DOHH2 (cell line): ENCODE measurements around the gene MAPK8IP2.

Experiments used
- H3F3A ChIP-seq: fragments of 200-600 bp; sonication (generic), shearing (Covaris generic); 2 replicates; pipeline ENCODE4 v1.6.0; 2016; ENCODE audit warnings: antibody characterized with exemption, mild to moderate bottlenecking; ENCODE audit not compliant: control insufficient read depth, insufficient read depth
- H3K27ac ChIP-seq: fragments of 200-600 bp; sonication (generic); 2 replicates; pipeline ENCODE4 v1.5.1; 2014; ENCODE audit warnings: low read depth, mild to moderate bottlenecking, low read length, moderate library complexity
- H3K27me3 ChIP-seq: fragments of 200-600 bp; sonication (generic); 2 replicates; pipeline ENCODE4 v1.6.1; 2014; ENCODE audit warnings: mild to moderate bottlenecking, low read length, mixed read lengths; ENCODE audit not compliant: control insufficient read depth
- H3K36me3 ChIP-seq: fragments of 200-600 bp; sonication (generic); 2 replicates; pipeline ENCODE4 v1.6.1; 2014; ENCODE audit warnings: mild to moderate bottlenecking, low read length, moderate library complexity, mixed read lengths; ENCODE audit not compliant: control insufficient read depth
- H3K4me1 ChIP-seq: fragments of 200-600 bp; sonication (generic); 2 replicates; pipeline ENCODE4 v1.6.1; 2014; ENCODE audit warnings: mild to moderate bottlenecking, low read length, mixed read lengths; ENCODE audit not compliant: control insufficient read depth
- H3K4me2 ChIP-seq: fragments of 200-600 bp; sonication (generic); 2 replicates; pipeline ENCODE4 v1.6.0; 2014; ENCODE audit warnings: mild to moderate bottlenecking, low read length, moderate library complexity
- H3K4me3 ChIP-seq: fragments of 200-600 bp; sonication (generic); 2 replicates; pipeline ENCODE4 v1.5.1; 2014; ENCODE audit warnings: mild to moderate bottlenecking, low read length, mixed read lengths
- H3K79me2 ChIP-seq: fragments of 200-600 bp; sonication (generic); 2 replicates; pipeline ENCODE4 v1.6.1; 2014; ENCODE audit warnings: mild to moderate bottlenecking, low read length, mixed read lengths; ENCODE audit not compliant: control insufficient read depth
- H3K9me2 ChIP-seq: fragments of 200-600 bp; sonication (generic); replicated peaks from 2 replicates; pipeline ENCODE4 v1.6.1; 2014; ENCODE audit warnings: mild to moderate bottlenecking, low read length, mixed read lengths; ENCODE audit not compliant: control insufficient read depth
- H3K9me3 ChIP-seq: fragments of 200-600 bp; sonication (generic); 2 replicates; pipeline ENCODE4 v1.6.1; 2014; ENCODE audit warnings: antibody characterized with exemption, low read length, mixed read lengths; ENCODE audit not compliant: control insufficient read depth, insufficient read depth
- H4K20me1 ChIP-seq: fragments of 200-600 bp; sonication (generic); 2 replicates; pipeline ENCODE4 v1.6.0; 2014; ENCODE audit warnings: low read depth, mild to moderate bottlenecking, antibody characterized with exemption, low read length, moderate library complexity; ENCODE audit not compliant: control insufficient read depth, insufficient read depth
- CTCF ChIP-seq: fragments of 200-600 bp; sonication (generic); IDR thresholded peaks from one replicate; pipeline ENCODE4 v1.5.1; 2014; ENCODE audit warnings: antibody characterized with exemption, mild to moderate bottlenecking, low read depth, low read length; ENCODE audit not compliant: poor library complexity, severe bottlenecking
- EZH2phosphoT487 ChIP-seq: fragments of 200-600 bp; sonication (generic); IDR thresholded peaks from 2 replicates; pipeline ENCODE4 v1.6.1; 2017; ENCODE audit warnings: borderline replicate concordance, mild to moderate bottlenecking, antibody characterized with exemption, low read length, moderate library complexity, mixed read lengths

The MAPK8IP2 gene

GRCh38 chr22:50562523-50563412 is 37.8 kb upstream of the MAPK8IP2 start, which contains the start of gene SYCE3:
Gene SYCE3, minus strand, starts transcription at chr22:50562919. Its CDS starts 6,514 bp downstream, at chr22:50556405.
- TF ChIP-seq CTCF (peak; percentile 85), EZH2phosphoT487 (no peak)
- H4K20me1 ChIP-seq: no peaks in the 10 kb centered on the region
- H3K36me3 ChIP-seq: peaks cover 3% of the 10 kb centered on the region
- H3K4me1 ChIP-seq: peaks cover 8% of the 10 kb centered on the region
- no peak within 1 kb of the TSS for H3K27ac ChIP-seq
- no peaks in the 10 kb centered on the region; the same call in 1 of the 2 replicates for H3F3A ChIP-seq
- H3K4me2 ChIP-seq: peak within 1 kb of the TSS; percentile 100
- H3K27me3 ChIP-seq: peaks cover 18% of the 10 kb centered on the region
- peak within 1 kb of the TSS; percentile 87 for H3K4me3 ChIP-seq
- no peaks in the 10 kb centered on the region for H3K9me2 ChIP-seq
- no peaks in the 10 kb centered on the region for H3K9me3 ChIP-seq
- H3K79me2 ChIP-seq: no peaks in the 10 kb centered on the region

- Histone ChIP-seq H3K9me3 (no peaks in the 10 kb centered on the region), H3K9me2 (no peaks in the 10 kb centered on the region)
Observed at GRCh38 chr22:50563413-50564160, 37.0 kb upstream of the MAPK8IP2 start.

GRCh38 chr22:50564289-50564688 is 36.3 kb upstream of the MAPK8IP2 start:
- peaks cover 18% of the 10 kb centered on the region for H3K27me3 ChIP-seq

More at GRCh38 chr22:50563413-50564160, 37.0 kb upstream of the MAPK8IP2 start:
- Histone ChIP-seq H3K4me3 (peak overlapping the region; percentile 87), H3F3A (peaks cover 2% of the 10 kb centered on the region; the same call in 1 of the 2 replicates), H4K20me1 (no peaks in the 10 kb centered on the region), H3K27ac (no peak overlapping the region), H3K79me2 (no peaks in the 10 kb centered on the region), H3K36me3 (peaks cover 8% of the 10 kb centered on the region), H3K4me1 (peaks cover 8% of the 10 kb centered on the region), H3K27me3 (peaks cover 18% of the 10 kb centered on the region), H3K4me2 (peak overlapping the region; percentile 100)
- TF ChIP-seq CTCF (no peak), EZH2phosphoT487 (0 out of 2 replicates have a peak, but pooled peaks have one; percentile 31)

More at GRCh38 chr22:50564289-50564688, 36.3 kb upstream of the MAPK8IP2 start:
- Histone ChIP-seq H3K9me3 (no peaks in the 10 kb centered on the region), H3K36me3 (peaks cover 14% of the 10 kb centered on the region), H3K4me1 (peaks cover 8% of the 10 kb centered on the region), H3K4me3 (no peak overlapping the region), H3K79me2 (no peaks in the 10 kb centered on the region), H3F3A (peaks cover 2% of the 10 kb centered on the region; the same call in 1 of the 2 replicates), H3K9me2 (no peaks in the 10 kb centered on the region), H4K20me1 (no peaks in the 10 kb centered on the region), H3K27ac (no peak overlapping the region), H3K4me2 (no peak overlapping the region)
- TF ChIP-seq EZH2phosphoT487 (no peak), CTCF (no peak)
